Measurements from ENCODE around the gene IL1R2. TPM values are rescaled to one million over a fixed set of nuclear protein-coding genes. Genes with fewer than 3 reads are reported as not detected.

The IL1R2 gene
- total and polyA plus RNA-seq, 2 of the 13 experiments (the other 11 are each of a cell fraction or from before 2014, with no cell fraction given), result 3.6 to 7.3 TPM

- TF ChIP-seq RERE (CRISPR knock-in tag; IDR thresholded peaks at IDR 0.05; ENCODE audit: low read depth) (no peak), MTA1 (CRISPR knock-in tag; IDR thresholded peaks at IDR 0.05; ENCODE audit: borderline replicate concordance) (no peak), KLF6 (CRISPR knock-in tag; IDR thresholded peaks at IDR 0.05) (no peak), MEIS2 (CRISPR knock-in tag; IDR thresholded peaks at IDR 0.05) (no peak), ISX (CRISPR knock-in tag; conservative IDR thresholded peaks at IDR 0.05) (no peak), ZNF687 (CRISPR knock-in tag; IDR thresholded peaks at IDR 0.05) (no peak), PRDM10 (CRISPR knock-in tag; IDR thresholded peaks at IDR 0.05; ENCODE audit: low read depth) (no peak), NBN (conservative IDR thresholded peaks at IDR 0.05) (no peak), DNMT3B (CRISPR knock-in tag; conservative IDR thresholded peaks at IDR 0.05) (no peak), RARG (CRISPR knock-in tag; IDR thresholded peaks at IDR 0.05; ENCODE audit: low read depth) (no peak), PITX1 (CRISPR knock-in tag; IDR thresholded peaks at IDR 0.05) (no peak), ZNF317 (CRISPR knock-in tag; IDR thresholded peaks at IDR 0.05) (no peak)
These were observed 33.7 kb upstream of the IL1R2 start (continued) for GRCh38 chr2:101958061-101958460.
